ENCODE measurements around the gene DHX15. TPM values are rescaled to one million over a fixed set of nuclear protein-coding genes. Genes with fewer than 3 reads are reported as not detected.

DHX15 gene
- polyA plus RNA-seq, 1 experiment: 53.2 TPM

GRCh38 chr4:24599275-24599674 is 14.9 kb upstream of the DHX15 start:
- ChIA-PET CTCF (interaction anchor here (0.7 to 1.3 kb wide), 2 partner anchors 9 to 15 kb away, joined by 3 read pairs; partner anchors contain the start of gene DHX15), POLR2A (no interaction called here)
- no peak for DNase-seq (ENCODE audit: low read depth)
- peaks cover 2% of the 10 kb centered on the region for H3K27me3 ChIP-seq (ENCODE audit: control insufficient read depth, insufficient read depth, low read length)
- no peak for TF ChIP-seq CTCF (IDR thresholded peaks at IDR 0.05; ENCODE audit: insufficient read depth, low read depth, low read length)
- H3K36me3 ChIP-seq (ENCODE audit: control insufficient read depth, insufficient read depth, low read length): no peaks in the 10 kb centered on the region
- H3K4me3 ChIP-seq (ENCODE audit: low read depth, low read length): no peak overlapping the region

DNA sequence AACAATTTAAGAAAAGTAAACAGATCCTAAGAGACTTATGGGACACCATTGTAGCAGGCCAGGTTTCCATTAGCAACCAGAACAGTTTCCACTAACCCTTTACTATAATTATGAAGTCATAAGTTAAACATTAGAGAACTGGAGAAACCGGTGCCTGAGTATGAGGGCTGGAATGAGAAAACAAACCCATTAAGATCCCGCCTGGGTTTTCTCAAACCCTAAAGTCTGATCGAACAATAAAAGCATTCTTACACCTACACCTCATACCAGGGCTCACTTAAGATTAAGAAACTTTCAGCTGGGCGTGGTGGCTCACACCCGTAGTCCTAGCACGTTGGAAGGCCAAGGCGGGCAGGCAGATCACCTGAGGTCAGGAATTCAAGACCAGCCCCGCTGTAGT is 13.7 kb upstream of the DHX15 start:
- ChIA-PET CTCF (interaction anchor here (0.7 to 1.3 kb wide), 2 partner anchors 14 to 192 kb away, joined by 3 read pairs; partner anchors contain the start of gene DHX15), POLR2A (no interaction called here)
- no peaks in the 10 kb centered on the region for H3K36me3 ChIP-seq (ENCODE audit: control insufficient read depth, insufficient read depth, low read length)
- no peak for DNase-seq (ENCODE audit: low read depth)
- TF ChIP-seq CTCF (IDR thresholded peaks at IDR 0.05; ENCODE audit: insufficient read depth, low read depth, low read length): no peak
- H3K4me3 ChIP-seq (ENCODE audit: low read depth, low read length): no peak overlapping the region
- peaks cover 2% of the 10 kb centered on the region for H3K27me3 ChIP-seq (ENCODE audit: control insufficient read depth, insufficient read depth, low read length)

DNA sequence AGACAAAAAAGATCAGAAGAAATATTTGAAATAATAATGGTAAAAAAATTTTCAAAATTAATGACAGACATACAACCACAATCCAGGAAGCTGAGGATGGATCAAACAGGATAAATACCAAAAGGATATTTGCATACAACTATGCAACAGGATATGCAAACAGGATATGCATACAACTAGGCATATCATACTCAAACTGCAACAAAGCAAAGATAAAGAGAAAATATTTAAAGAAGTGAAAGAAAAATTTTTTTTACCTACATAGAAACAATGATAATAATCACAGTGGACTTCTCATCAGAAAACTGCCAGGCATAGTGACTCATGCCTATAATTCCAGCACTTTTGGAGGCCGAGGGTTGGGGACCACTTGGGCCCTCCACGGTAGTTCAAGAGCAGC is 11.3 kb upstream of the DHX15 start:
- CTCF ChIA-PET: interaction anchor here (0.8 kb wide), 1 partner anchor 9 kb away, joined by 3 read pairs; no protein-coding TSS in a partner anchor
- TF ChIP-seq CTCF (IDR thresholded peaks at IDR 0.05; ENCODE audit: insufficient read depth, low read depth, low read length): no peak
- no peak overlapping the region for H3K4me3 ChIP-seq (ENCODE audit: low read depth, low read length)
- H3K27me3 ChIP-seq (ENCODE audit: control insufficient read depth, insufficient read depth, low read length): no peaks in the 10 kb centered on the region; the same call in 1 of the 2 replicates
- no peak for DNase-seq (ENCODE audit: low read depth)
- no peaks in the 10 kb centered on the region for H3K36me3 ChIP-seq (ENCODE audit: control insufficient read depth, insufficient read depth, low read length)
- POLR2A ChIA-PET: no interaction called here

- ChIA-PET CTCF (no interaction called here), POLR2A (no interaction called here)
- no peaks in the 10 kb centered on the region for H3K36me3 ChIP-seq (ENCODE audit: control insufficient read depth, insufficient read depth, low read length)
- H3K27me3 ChIP-seq (ENCODE audit: control insufficient read depth, insufficient read depth, low read length): no peaks in the 10 kb centered on the region; the same call in 1 of the 2 replicates
- no peak overlapping the region for H3K4me3 ChIP-seq (ENCODE audit: low read depth, low read length)
- no peak for DNase-seq (ENCODE audit: low read depth)
- TF ChIP-seq CTCF (IDR thresholded peaks at IDR 0.05; ENCODE audit: insufficient read depth, low read depth, low read length): no peak
Measured at GRCh38 chr4:24594887-24595286, 10.5 kb upstream of the DHX15 start.

- Histone ChIP-seq H3K27me3 (ENCODE audit: control insufficient read depth, insufficient read depth, low read length) (no peaks in the 10 kb centered on the region; the same call in 1 of the 2 replicates), H3K36me3 (ENCODE audit: control insufficient read depth, insufficient read depth, low read length) (no peaks in the 10 kb centered on the region), H3K4me3 (ENCODE audit: low read depth, low read length) (no peak overlapping the region)
- ChIA-PET POLR2A (no interaction called here), CTCF (no interaction called here)
- DNase-seq (ENCODE audit: low read depth): no peak
- TF ChIP-seq CTCF (IDR thresholded peaks at IDR 0.05; ENCODE audit: insufficient read depth, low read depth, low read length): no peak
Measured at GRCh38 chr4:24589448-24589847, 5.1 kb upstream of the DHX15 start.

Measured in BJ (cell line).